Measurements from ENCODE around the gene SLC25A46.
A peak's percentile ranks its signal among the peaks of the same experiment; 100 is the strongest.

SLC25A46 gene

GRCh38 chr5:110734101-110734500 lies 4.7 kb upstream of the SLC25A46 start:
- H3K4me3 ChIP-seq (replicated peaks; ENCODE audit: low read depth, low read length), result no peak overlapping the region
- TF ChIP-seq CTCF (IDR thresholded peaks at IDR 0.05; ENCODE audit: low read depth, low read length, missing control alignments), result no peak
- no peak for DNase-seq (ENCODE audit: extremely low read depth, low read depth)

GRCh38 chr5:110735556-110735955 lies 3.3 kb upstream of the SLC25A46 start:
- no peak for DNase-seq (ENCODE audit: extremely low read depth, low read depth)
- no peak for TF ChIP-seq CTCF (IDR thresholded peaks at IDR 0.05; ENCODE audit: low read depth, low read length, missing control alignments)
- no peak overlapping the region for H3K4me3 ChIP-seq (replicated peaks; ENCODE audit: low read depth, low read length)

GRCh38 chr5:110736753-110737152 lies 2.1 kb upstream of the SLC25A46 start:
- no peak for DNase-seq (ENCODE audit: extremely low read depth, low read depth)
- H3K4me3 ChIP-seq (replicated peaks; ENCODE audit: low read depth, low read length), result no peak overlapping the region
- TF ChIP-seq CTCF (IDR thresholded peaks at IDR 0.05; ENCODE audit: low read depth, low read length, missing control alignments), result no peak

- no peak for DNase-seq (ENCODE audit: extremely low read depth, low read depth)
- TF ChIP-seq CTCF (IDR thresholded peaks at IDR 0.05; ENCODE audit: low read depth, low read length, missing control alignments), result no peak
- peak overlapping the region; percentile 84 for H3K4me3 ChIP-seq (replicated peaks; ENCODE audit: low read depth, low read length)
These were observed 350 bp upstream of the SLC25A46 start for GRCh38 chr5:110738503-110738811.

- TF ChIP-seq CTCF (IDR thresholded peaks at IDR 0.05; ENCODE audit: low read depth, low read length, missing control alignments), result no peak
- DNase-seq (ENCODE audit: extremely low read depth, low read depth), result peak; percentile 77
- no peak overlapping the region for H3K4me3 ChIP-seq (replicated peaks; ENCODE audit: low read depth, low read length)
These were observed 13.3 kb downstream of the SLC25A46 start for GRCh38 chr5:110751902-110752762.

DNA sequence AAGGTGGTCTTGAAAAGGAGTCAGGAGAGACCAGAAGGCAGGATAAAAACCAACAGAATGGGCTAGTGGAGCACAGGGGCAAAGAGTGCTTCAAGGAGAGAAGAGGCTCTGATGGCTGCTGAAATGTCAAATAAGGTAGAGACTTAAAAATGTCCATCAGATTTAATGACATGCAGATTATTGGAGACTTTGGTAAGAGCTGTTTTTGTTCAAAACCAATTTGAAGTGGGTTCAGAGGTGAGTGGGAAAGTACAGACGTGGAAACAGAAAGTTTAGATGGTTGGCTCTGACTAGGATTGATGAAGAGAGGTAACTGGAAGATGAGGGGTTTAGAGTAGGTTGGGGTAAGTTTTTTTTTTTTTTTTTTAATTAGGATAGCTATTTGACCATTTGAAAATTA lies 14.1 kb downstream of the SLC25A46 start:
- DNase-seq (ENCODE audit: extremely low read depth, low read depth), result no peak
- H3K4me3 ChIP-seq (replicated peaks; ENCODE audit: low read depth, low read length), result no peak overlapping the region
- TF ChIP-seq CTCF (IDR thresholded peaks at IDR 0.05; ENCODE audit: low read depth, low read length, missing control alignments), result no peak

GRCh38 chr5:110753600-110753999 lies 14.8 kb downstream of the SLC25A46 start:
- no peak for DNase-seq (ENCODE audit: extremely low read depth, low read depth)
- H3K4me3 ChIP-seq (replicated peaks; ENCODE audit: low read depth, low read length), result no peak overlapping the region
- no peak for TF ChIP-seq CTCF (IDR thresholded peaks at IDR 0.05; ENCODE audit: low read depth, low read length, missing control alignments)
